T1000 (cell line): ENCODE results near the gene MRC1.

Experiments
- DNase-seq: peaks from one replicate; lab custom pipeline; 2025; ENCODE audit warnings: mixed read lengths; lab: John Stamatoyannopoulos, UW

Gene MRC1

GRCh38 chr10:17808971-17809841 lies at the start of gene MRC1:
TSS of gene MRC1 (plus strand) at chr10:17809348. CDS start at chr10:17809466, 118 bp downstream.
- no peak for DNase-seq

DNA sequence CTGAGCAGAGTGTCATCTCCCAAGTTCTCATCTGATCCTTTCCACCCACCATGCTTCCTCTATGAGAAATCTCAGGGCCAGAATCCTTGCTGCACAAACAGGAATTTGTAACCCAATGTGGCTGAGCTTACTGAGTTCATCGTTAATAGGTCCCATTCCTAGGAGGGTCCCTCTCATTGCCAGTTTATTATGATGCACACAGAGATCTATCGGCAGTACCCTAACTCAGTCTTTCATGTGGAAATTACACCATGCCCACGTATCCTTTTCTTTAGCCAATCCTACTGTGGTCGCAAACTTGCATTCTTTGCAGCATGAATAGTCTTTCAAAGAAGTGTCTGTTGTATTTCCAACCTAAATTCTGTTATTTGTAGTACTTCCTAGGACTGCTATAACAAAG lies 45.0 kb upstream of the MRC1 start:
- no peak for DNase-seq

DNA sequence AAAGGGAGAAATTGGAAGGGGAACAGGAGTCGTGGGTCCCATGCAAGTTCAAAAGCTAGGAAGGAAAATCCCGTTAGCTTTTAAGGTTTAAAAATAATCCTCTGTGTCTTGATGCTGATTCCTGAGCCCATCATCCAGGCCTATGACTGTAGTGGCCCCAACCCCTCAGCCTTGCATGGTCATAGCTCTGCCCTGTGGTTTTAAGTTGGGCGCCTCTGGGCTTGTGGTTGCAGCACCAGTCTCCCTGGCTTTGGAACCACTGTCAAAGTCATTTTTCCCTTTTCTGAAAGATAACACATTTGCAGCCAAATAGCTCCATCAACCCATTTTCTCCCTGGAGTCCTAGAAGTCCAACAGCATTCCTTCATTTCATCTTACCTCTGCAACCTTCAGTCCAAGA lies 43.5 kb upstream of the MRC1 start:
- DNase-seq: no peak

DNA sequence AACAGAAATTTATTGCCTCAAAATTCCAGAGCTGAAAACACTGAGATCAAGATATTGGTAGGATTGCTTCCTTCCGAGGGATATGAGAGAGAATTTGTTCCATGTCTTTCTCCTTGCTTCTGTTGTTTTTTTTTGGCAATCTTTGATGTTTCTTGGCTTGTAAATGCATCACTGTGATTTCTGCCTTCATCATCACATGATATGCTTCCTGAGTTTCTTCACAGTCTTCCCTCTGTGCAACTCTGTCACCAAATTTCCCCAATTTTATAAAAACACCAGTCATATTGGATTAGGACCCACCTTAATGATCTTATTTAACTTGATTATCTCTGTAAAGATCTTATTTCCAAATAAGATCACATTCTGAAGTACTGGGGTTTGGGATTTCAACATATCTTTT lies 42.4 kb upstream of the MRC1 start:
- no peak for DNase-seq

DNA sequence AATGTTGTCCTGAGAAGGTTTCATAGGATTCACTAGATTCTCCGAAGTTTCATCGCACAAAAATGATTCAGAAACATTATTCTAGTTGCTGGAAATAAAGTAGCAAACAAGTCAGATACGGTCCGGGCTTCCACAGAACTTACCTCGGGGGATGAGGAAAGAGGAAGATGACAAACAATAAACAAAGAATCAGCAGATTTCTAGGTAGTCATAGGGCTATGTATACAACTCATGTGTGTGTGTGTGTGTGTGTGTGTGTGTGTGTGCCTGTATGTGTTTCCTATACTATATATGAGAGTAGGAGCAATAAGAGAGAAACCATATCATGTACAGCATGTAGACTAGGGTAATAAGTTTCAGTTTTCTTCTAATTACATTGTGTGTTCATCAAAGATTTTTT lies 40.7 kb upstream of the MRC1 start:
- DNase-seq: no peak

- DNase-seq: no peak
Observed at GRCh38 chr10:17768957-17769356, 40.2 kb upstream of the MRC1 start.

DNA sequence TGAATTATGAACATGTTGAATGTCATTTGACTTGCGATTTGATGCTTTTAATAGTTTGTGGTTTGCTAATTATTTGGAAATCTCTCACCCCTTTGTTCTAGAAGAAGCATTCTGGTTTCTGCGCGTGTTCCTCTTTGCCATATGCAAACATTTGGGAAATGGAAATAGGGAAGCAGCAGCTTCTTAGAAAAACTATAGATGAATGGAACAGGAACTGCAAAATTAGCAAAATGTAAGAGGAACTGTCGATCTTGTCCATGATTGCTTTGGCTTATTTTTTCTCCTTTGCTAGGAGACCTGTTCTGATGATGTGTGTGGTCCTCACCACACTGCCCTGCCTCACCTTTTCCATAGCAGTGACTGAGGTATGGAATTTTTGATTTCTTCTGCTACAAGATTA lies 38.1 kb upstream of the MRC1 start:
- DNase-seq: no peak

DNA sequence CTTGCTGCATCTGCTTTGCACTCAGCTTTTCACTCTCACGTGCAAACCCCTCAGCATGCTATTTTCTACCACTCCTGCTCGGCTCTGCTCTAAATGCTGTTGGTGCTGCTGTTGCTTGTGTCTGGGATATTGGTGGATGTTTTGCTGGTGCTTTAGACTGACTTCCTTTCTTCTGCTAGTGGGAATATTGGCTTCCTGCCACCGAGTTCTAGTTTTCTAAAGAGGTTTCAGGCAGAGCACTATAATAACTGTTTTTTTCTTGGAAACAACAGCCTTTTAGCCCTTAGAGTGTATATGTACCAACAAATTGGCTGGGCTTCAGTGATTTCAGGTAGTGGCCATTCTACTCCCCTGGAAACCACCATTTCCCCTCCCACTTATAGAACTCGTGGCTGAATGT lies 29.4 kb upstream of the MRC1 start:
- no peak for DNase-seq

- no peak for DNase-seq
Observed at GRCh38 chr10:17780727-17781126, 28.4 kb upstream of the MRC1 start.

GRCh38 chr10:17781856-17782255 lies 27.3 kb upstream of the MRC1 start:
- no peak for DNase-seq

- DNase-seq: no peak
Observed at GRCh38 chr10:17782921-17783665, 26.1 kb upstream of the MRC1 start.

DNA sequence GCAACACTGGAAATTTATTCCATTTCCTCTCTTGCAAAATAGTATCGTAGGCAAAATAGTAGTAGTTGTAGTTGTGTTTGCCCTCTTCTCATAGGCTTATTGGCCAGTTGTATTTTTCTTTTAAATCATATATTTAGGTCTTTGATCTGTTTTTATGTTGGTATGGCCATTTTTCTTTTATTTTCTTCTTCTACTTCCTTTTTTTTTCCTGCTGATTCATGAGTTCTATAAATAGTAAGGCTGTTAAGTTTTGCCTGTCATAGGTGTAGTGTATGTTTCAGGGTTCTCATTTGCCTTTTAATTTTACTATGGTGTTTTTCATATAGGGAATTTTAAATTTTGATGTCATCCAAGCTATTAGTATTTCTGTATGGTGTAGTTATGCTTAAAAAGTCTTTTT lies 25.4 kb upstream of the MRC1 start:
- DNase-seq: no peak

DNA sequence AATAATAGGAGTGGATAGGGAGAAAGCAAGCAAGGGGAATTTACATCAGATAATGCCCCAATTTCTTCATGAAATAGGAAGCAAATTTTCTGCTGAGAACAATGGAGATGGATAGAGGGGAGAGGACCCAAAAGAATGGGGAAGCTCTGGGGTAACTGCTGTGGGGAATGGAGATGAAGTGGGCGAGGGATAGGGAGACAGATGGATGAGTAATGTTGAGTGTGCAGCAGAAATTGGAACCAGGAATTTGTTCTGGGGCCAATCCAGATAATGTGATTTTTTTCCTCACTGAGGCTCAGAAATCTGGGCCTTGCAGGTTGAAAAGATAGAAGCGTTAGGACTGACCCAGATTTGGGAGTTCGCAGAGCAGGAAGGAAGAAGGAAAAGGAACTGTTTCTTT lies 24.5 kb upstream of the MRC1 start:
- no peak for DNase-seq

- DNase-seq: no peak
Observed at GRCh38 chr10:17785276-17785930, 23.7 kb upstream of the MRC1 start.

GRCh38 chr10:17787087-17787961 lies 21.8 kb upstream of the MRC1 start:
- DNase-seq: no peak

DNA sequence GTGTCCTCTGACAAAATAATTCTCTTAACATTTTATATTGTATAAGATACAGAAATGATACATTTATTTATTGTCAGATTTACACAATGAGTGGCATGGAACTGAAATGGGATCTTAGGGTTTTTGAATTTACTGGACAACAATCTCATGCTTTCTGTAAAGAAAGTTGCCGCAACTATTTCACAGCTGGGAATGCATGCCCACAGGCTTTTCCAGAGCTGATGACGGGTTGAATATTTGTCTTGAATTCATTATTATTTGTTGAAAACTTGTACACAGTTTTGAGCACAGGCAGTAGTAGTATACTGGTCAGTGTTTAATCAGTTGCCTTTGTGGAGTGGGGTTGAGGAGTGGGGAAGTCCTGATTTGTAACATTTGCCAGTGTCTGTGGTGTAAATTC lies 20.5 kb upstream of the MRC1 start:
- DNase-seq: no peak

- DNase-seq: no peak
Observed at GRCh38 chr10:17789396-17789795, 19.8 kb upstream of the MRC1 start.

DNA sequence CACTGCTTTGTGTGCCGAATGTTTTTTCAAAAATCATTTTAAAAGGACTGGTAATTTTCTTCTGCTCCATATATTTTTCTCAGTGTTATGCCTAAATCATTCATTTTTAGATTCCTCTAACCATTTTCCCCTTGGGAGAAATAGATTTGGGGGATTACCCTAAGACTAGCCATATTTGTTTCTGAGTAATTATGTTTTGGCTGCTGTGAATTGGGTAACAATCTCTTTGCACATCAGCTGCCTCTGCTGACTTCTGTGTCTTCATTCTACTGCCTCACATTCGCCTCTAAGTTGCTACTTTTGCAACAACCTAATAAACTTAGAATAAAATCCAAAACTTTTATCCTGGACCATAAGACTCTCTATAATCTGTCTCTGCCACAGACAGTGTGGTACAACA lies 18.5 kb upstream of the MRC1 start:
- no peak for DNase-seq

- DNase-seq: no peak
Observed at GRCh38 chr10:17792991-17793390, 16.2 kb upstream of the MRC1 start.

DNA sequence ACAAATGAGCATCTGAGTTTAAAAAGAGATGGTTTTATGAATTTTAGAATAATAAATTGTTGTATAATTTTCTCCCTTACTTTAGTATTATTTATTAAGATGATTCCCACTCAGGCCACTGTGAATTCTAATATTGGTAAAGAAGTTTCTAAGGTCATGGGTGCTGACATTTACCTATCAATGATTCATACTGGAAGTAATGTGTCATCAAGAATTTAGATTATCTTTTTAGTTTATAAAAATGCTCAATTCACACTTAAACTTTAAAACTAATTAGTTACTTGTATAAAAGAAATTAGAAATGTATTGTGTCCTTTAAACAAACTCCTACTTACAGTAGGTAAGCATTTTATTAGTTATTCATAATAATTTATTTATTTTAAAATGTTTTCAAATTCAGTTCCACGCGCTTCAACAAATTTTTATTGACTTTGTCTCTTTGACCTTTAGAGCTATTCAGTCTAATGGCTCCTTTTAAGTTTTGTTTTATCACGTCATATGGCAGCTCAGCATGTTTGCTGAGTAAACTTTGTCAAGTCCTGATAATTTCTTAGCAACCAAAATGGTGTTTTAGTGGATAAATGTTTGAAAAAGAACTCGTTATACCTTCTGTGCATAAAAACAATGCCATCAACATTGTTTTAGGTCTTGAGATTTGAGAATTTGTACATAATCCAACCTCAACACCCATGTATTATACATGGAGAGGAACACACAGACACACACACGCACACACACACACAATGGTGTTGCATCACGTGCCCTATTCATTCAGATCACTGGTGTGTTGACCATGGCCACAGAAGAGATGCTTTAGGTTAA lies 15.1 kb upstream of the MRC1 start:
- DNase-seq: no peak

GRCh38 chr10:17795083-17795482 lies 14.1 kb upstream of the MRC1 start:
- no peak for DNase-seq
